IPS-15b (cell line): ENCODE measurements around the gene TNS3.

Source experiments
- H3K27me3 ChIP-seq: one replicate; pipeline ENCODE4 v1.6.1; 2013; ENCODE audit warnings: low read length; ENCODE audit not compliant: control insufficient read depth, insufficient read depth
- H3K36me3 ChIP-seq: one replicate; pipeline ENCODE4 v1.6.1; 2013; ENCODE audit warnings: low read length; ENCODE audit not compliant: control insufficient read depth, insufficient read depth
- H3K4me1 ChIP-seq: one replicate; pipeline ENCODE4 v1.6.1; 2013; ENCODE audit warnings: mild to moderate bottlenecking, low read length; ENCODE audit not compliant: control insufficient read depth, insufficient read depth
- H3K4me3 ChIP-seq: one replicate; pipeline ENCODE4 v1.5.1; 2013; ENCODE audit warnings: low read depth, low read length
- H3K9ac ChIP-seq: one replicate; pipeline ENCODE4 v1.6.1; 2013; ENCODE audit warnings: low read depth, mild to moderate bottlenecking, low read length
- H3K9me3 ChIP-seq: one replicate; pipeline ENCODE4 v1.6.1; 2013; ENCODE audit warnings: mild to moderate bottlenecking, low read length; ENCODE audit not compliant: control insufficient read depth, insufficient read depth

TNS3 gene

DNA sequence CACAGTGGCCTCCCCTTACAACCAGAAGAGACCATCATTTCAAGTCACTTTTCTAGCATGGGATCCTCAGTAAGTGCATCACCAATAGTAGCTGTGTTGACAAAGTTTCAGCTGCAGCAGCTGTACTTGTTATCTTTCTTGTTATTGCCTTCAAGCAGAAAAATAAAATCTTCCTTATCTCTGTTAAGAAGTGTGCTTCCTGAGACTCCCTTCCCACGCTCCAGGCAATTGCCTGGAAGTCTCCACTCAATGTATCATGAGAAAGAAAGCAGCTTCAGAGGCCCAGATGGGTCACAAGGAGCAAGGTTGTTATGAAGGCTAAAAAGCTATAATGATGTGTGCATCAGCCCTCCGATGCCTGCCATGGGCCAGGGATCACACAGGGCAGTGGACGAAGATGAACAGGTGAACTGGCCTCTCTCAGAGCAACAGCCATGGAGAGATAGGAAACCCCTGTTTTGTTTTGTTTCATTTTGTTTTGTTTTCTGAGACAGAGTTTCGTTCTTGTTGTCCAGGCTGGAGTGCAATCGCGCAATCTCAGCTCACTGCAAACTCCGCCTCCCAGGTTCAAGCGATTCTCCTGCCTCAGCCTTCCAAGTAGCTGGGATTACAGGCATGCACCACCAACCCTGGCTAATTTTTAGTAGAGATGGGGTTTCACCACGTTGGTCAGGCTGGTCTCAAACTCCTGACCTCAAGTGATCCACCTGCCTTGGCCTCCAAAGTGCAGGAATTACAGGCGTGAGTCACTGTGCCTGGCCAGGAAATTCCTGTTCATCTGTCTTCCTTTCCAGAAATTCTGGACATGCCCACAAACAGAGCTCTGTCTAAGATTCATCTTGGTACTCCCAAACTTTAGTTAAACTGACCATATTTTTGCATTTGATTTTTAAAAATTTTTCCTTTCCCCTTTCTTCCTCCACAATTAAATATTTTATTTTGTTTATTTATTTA is 340.5 kb downstream of the TNS3 start:
- no peaks in the 10 kb centered on the region for H3K9me3 ChIP-seq
- H3K9ac ChIP-seq, result no peak overlapping the region
- H3K36me3 ChIP-seq, result no peaks in the 10 kb centered on the region
- H3K4me1 ChIP-seq, result no peaks in the 10 kb centered on the region
- no peak overlapping the region for H3K4me3 ChIP-seq
- H3K27me3 ChIP-seq, result no peaks in the 10 kb centered on the region

DNA sequence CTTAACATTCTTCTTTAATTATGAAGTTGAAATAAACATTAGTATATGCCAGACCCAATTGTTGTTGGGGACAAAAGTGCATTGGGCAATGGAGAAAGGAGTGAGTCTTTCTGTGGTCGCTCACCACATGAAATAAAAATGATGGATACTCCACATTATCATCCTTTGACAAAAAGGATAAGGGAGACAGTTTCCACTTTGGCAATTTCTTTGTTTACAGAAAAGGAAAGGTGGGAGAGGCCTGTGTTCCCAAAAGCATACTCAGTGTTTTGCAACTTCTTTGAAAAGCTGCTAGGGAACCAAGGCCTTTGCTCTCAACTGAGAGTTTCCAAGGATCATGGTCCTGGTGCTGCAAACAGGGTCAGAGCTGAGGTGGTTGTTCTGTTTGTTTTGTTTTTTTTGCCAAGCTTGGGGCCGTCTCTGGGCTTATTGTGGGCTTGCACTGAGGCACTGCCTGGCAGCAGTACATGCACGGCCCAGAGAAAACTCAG is 341.9 kb downstream of the TNS3 start:
- Histone ChIP-seq H3K9me3 (no peaks in the 10 kb centered on the region), H3K4me3 (no peak overlapping the region), H3K27me3 (no peaks in the 10 kb centered on the region), H3K9ac (no peak overlapping the region), H3K4me1 (no peaks in the 10 kb centered on the region), H3K36me3 (no peaks in the 10 kb centered on the region)

- Histone ChIP-seq H3K4me3 (no peak overlapping the region), H3K4me1 (no peaks in the 10 kb centered on the region), H3K27me3 (no peaks in the 10 kb centered on the region)
These were observed 342.9 kb downstream of the TNS3 start for GRCh38 chr7:47239034-47239433.

DNA sequence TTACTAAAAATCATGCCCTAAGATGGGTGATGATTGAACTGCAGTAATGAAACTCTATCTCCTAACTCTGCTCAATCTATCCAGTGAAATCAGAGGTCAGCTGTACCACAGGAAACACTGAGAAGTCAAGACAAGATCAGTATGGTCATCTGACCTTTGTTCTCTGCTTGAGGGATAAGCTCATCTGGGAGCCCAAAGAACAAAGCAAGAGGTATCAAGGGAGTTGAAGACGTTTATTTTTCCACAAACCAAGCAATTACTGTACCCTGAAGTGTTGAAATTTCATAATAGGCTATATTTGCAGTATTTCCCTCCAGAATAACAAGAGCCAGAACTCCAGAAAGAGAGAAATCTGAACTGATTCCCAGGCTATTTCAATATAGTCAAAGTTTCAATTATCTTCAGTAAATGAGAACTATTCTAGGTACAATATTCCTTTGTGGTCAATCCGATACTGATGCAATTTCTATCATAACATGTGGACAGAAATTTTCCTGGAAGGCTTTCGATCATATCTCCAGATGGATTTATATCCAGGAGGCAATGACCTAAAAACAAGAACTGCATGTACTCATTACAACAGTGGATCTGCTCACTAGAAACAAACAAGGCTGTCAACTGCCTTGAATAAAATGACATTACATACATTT is 345.3 kb downstream of the TNS3 start:
- Histone ChIP-seq H3K9ac (no peak overlapping the region), H3K4me3 (no peak overlapping the region), H3K27me3 (no peaks in the 10 kb centered on the region), H3K36me3 (no peaks in the 10 kb centered on the region), H3K4me1 (no peaks in the 10 kb centered on the region), H3K9me3 (no peaks in the 10 kb centered on the region)

More at GRCh38 chr7:47239034-47239433, 342.9 kb downstream of the TNS3 start:
- Histone ChIP-seq H3K9me3 (no peaks in the 10 kb centered on the region), H3K36me3 (no peaks in the 10 kb centered on the region), H3K9ac (no peak overlapping the region)

- Histone ChIP-seq H3K4me3 (no peak overlapping the region), H3K36me3 (no peaks in the 10 kb centered on the region), H3K9me3 (no peaks in the 10 kb centered on the region)
These were observed 347.9 kb downstream of the TNS3 start for GRCh38 chr7:47233996-47234395.

DNA sequence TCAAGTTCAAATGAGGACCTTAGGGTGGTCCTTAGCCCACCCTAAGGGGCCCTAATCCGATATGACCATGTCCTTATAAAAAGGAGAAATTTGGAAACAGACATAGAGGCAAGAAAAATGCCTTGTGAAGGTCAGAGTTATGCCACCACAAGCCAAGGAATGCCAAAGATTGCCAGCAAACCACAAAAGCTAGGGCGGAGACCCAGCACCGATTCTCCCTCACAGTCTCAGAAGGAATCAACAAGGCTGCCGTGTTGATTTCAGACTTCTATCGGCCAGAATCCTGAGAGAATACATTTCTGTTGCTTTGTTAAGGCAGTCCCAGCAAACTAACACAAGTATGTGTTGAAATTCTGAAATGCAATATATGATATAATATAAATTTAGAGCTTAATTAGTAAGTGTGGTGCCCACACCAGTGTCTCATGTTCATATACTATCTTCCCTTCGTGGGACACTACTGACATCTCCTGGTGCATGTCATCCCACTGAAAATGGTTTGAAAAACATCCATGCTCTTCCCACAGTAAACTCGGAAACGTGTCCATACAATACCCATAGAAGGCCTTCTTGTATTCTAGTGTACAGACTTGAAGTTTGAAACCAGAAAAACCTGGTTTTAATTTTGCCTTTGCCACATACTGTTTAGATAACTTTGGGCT is 349.0 kb downstream of the TNS3 start:
- Histone ChIP-seq H3K9me3 (no peaks in the 10 kb centered on the region), H3K4me3 (no peak overlapping the region), H3K9ac (no peak overlapping the region), H3K27me3 (no peaks in the 10 kb centered on the region), H3K4me1 (no peaks in the 10 kb centered on the region), H3K36me3 (no peaks in the 10 kb centered on the region)

More at GRCh38 chr7:47233996-47234395, 347.9 kb downstream of the TNS3 start:
- H3K9ac ChIP-seq, result no peak overlapping the region
- H3K4me1 ChIP-seq, result no peaks in the 10 kb centered on the region
- no peaks in the 10 kb centered on the region for H3K27me3 ChIP-seq

DNA sequence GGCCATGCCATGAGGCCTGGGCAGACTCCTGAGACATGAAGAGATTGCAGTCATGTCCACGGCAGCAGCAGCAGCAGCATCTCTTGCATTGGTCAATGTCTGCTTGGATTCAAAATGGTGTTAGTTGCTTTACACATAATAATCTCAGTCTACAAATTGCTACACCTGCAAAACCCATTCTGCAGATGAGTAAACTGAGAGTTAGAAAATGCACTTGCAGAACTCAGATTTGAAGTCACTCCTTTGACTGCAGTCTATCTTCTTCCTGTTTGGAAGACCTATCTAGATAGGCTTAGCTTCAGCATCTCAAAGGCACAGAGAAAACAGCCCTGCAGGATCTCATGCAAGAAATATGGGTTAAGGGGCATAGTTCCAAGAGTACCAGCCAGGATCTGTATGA is 350.3 kb downstream of the TNS3 start:
- Histone ChIP-seq H3K9ac (no peak overlapping the region), H3K4me3 (no peak overlapping the region), H3K4me1 (no peaks in the 10 kb centered on the region), H3K9me3 (no peaks in the 10 kb centered on the region), H3K36me3 (no peaks in the 10 kb centered on the region), H3K27me3 (no peaks in the 10 kb centered on the region)

DNA sequence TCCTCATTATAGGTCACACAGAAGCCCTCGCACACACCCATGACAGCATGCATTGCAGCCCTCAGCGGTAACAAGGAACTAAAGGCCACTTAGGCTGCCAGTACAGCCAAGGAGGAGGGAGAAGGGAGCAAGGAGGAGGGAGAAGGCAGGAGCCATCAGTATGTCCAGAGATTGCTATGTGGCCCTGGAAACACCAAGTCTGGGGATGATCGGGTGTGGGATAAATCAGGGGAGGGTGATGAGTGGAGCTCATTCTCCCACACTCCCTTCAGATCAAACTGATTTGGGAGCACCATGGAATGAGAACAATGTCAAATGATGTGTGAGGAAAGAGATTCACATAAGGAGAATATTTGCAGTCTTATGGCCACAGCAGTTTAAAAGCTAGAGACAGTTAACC is 350.9 kb downstream of the TNS3 start:
- H3K9me3 ChIP-seq, result no peaks in the 10 kb centered on the region
- H3K4me3 ChIP-seq, result no peak overlapping the region
- H3K36me3 ChIP-seq, result no peaks in the 10 kb centered on the region
- H3K27me3 ChIP-seq, result no peaks in the 10 kb centered on the region
- H3K4me1 ChIP-seq, result no peaks in the 10 kb centered on the region
- no peak overlapping the region for H3K9ac ChIP-seq

GRCh38 chr7:47228386-47229014 is 353.4 kb downstream of the TNS3 start:
- Histone ChIP-seq H3K36me3 (no peaks in the 10 kb centered on the region), H3K27me3 (no peaks in the 10 kb centered on the region), H3K4me3 (no peak overlapping the region), H3K4me1 (no peaks in the 10 kb centered on the region), H3K9me3 (no peaks in the 10 kb centered on the region), H3K9ac (no peak overlapping the region)

GRCh38 chr7:47227762-47228177 is 354.1 kb downstream of the TNS3 start:
- H3K27me3 ChIP-seq, result no peaks in the 10 kb centered on the region
- no peaks in the 10 kb centered on the region for H3K36me3 ChIP-seq
- H3K9ac ChIP-seq, result no peak overlapping the region

DNA sequence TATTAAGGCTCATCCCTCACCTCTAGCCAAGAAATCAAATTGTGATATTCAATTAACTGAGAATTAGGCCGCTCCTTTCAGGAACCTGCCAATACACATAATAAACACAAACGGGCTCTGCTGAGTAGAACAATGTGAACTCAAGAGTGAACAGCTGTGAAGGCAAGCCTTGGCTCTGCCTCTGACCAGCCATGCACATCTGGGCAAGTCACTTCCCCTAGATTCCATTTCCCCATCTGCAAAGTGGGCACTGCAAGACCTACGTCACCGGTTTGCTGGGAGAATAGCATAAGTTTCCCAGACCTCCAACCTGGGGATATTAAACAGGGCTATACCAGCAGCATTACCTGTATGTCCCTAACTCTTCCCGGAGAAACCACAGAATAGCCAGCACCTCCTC is 355.2 kb downstream of the TNS3 start:
- Histone ChIP-seq H3K36me3 (no peaks in the 10 kb centered on the region), H3K4me1 (no peaks in the 10 kb centered on the region), H3K9ac (no peak overlapping the region), H3K27me3 (no peaks in the 10 kb centered on the region), H3K4me3 (no peak overlapping the region), H3K9me3 (no peaks in the 10 kb centered on the region)

More at GRCh38 chr7:47227762-47228177, 354.1 kb downstream of the TNS3 start:
- no peak overlapping the region for H3K4me3 ChIP-seq
- no peaks in the 10 kb centered on the region for H3K4me1 ChIP-seq
- no peaks in the 10 kb centered on the region for H3K9me3 ChIP-seq
